Ovary (tissue), 9 donors: ENCODE measurements around the gene MYRF. TPM values are rescaled to one million over a fixed set of nuclear protein-coding genes. Genes with fewer than 3 reads are reported as not detected.
A peak's percentile ranks its signal among the peaks of the same experiment; 100 is the strongest.

Experiments used
- DNase-seq, 5 donors: peaks; one replicate each; pipeline ENCODE4 v3.0.0-alpha.2; 2019 to 2020
- H3K27ac ChIP-seq, 2 donors: fragments of 200-600 bp; one replicate each; pipeline versions ENCODE4 v1.5.1 to v1.8.0; 2019 to 2022
- H3K27me3 ChIP-seq: fragments of 200-600 bp; one replicate; pipeline ENCODE4 v1.8.0; 2022
- H3K36me3 ChIP-seq: fragments of 200-600 bp; sonication (generic); one replicate; pipeline ENCODE4 v1.5.1; 2019
- H3K4me1 ChIP-seq: one replicate; pipeline ENCODE4 v1.8.1; 2013; ENCODE audit warnings: mild to moderate bottlenecking, moderate library complexity; ENCODE audit not compliant: insufficient read depth
- H3K4me3 ChIP-seq: fragments of 200-600 bp; sonication (generic); one replicate; pipeline ENCODE4 v1.5.1; 2017
- H3K9me3 ChIP-seq, 2 donors: fragments of 200-600 bp in 1 of 2; sonication (generic) in 1 of 2; one replicate each; pipeline versions ENCODE4 v1.5.1 to v1.8.1; 2013 to 2019; ENCODE audit warnings: mild to moderate bottlenecking in 1 of 2, moderate library complexity in 1 of 2
- CTCF ChIP-seq, 3 donors: fragments of 450-650 bp in 2 of 3; fragments of 200-600 bp in 1 of 3; IDR thresholded peaks; one replicate each; pipeline versions ENCODE4 v1.5.1 to v1.8.0; 2016 to 2022; ENCODE audit warnings: antibody characterized with exemption in 3 of 3, mild to moderate bottlenecking in 1 of 3
- EP300 ChIP-seq: sonication (generic); formaldehyde crosslinking; IDR thresholded peaks from one replicate; pipeline ENCODE4 v1.6.1; 2017; ENCODE audit warnings: antibody characterized with exemption
- POLR2A ChIP-seq: fragments of 450-650 bp; IDR thresholded peaks from one replicate; pipeline ENCODE4 v1.6.1; 2017; ENCODE audit warnings: antibody characterized with exemption, mild to moderate bottlenecking, moderate library complexity
- WGBS, 3 donors: extraction: QIAGEN DNeasy Blood & Tissue Kit in 1 of 3; methylation state at CpG; one replicate each; pipeline versions ENCODE4 v1.1.5 to v1.1.7; 2013 to 2017; 5-methylcytosine and 5-hydroxymethylcytosine counted together
- intact Hi-C, 4 donors: fragments of 100-400 bp; cut with DNase I; formaldehyde crosslinking; loops; one replicate each; pipeline versions ENCODE4 v1.11.0 to v1.15.1; 2022 to 2023
- polyA plus RNA-seq, 2 donors: library from polyadenylated mRNA; stranded (reverse); fragments of 200-250 nt in 1 of 2; fragments of 350-450 nt in 1 of 2; fragmentation: Illumina TruSeq in 1 of 2; extraction: RNeasy Lipid Tissue Mini Kit (QIAGEN cat#74804) in 1 of 2; gene quantifications; one replicate each; pipeline ENCODE4 v1.2.3, GENCODE V29; 2013 to 2014
- total RNA-seq, 7 donors: library from RNA; depleted of rRNA in 2 of 7; stranded (reverse); fragments of >200 nt in 2 of 7; fragmentation: NEBNext Ultra II Directional in 3 of 7; extraction: Animal tissue kit (Norgen Biotek cat#: 25700) in 3 of 7; gene quantifications; one replicate each; pipeline versions ENCODE4 v1.1.0 to v1.2.4, GENCODE V29; 2016 to 2023
- donor health status: DM: no; HTN: no; CAD: no; lungs with moderate emphysema.
- donor health status: DM: no; HTN: no; CAD: no.
- donor health status: Bipolar disorder and iron deficiency.
- donor health status: DM: yes; HTN: yes; CAD: no.
- donor health status: DM: no; HTN: no; CAD: no.
- donor health status: DM: yes; HTN: yes; CAD: no.

MYRF gene
- total and polyA plus RNA-seq, 9 donors, result 6.6 to 109 (median 23.3) TPM

GRCh38 chr11:61762223-61762615, 9.8 kb downstream of the MYRF start:
- no peaks in the 10 kb centered on the region for H3K27me3 ChIP-seq
- H3K27ac ChIP-seq, result no peak overlapping the region
- 72 to 90% (median 76%) methylated on average over 10 of the region's 10 CpGs for WGBS, 3 donors
- DNase-seq, result no peak
- no peaks in the 10 kb centered on the region for H3K9me3 ChIP-seq
- TF ChIP-seq EP300, result no peak
- no peak for TF ChIP-seq POLR2A
- TF ChIP-seq CTCF (IDR thresholded peaks at IDR 0.05), result no peak
- H3K4me3 ChIP-seq, result no peak overlapping the region
- intact Hi-C loops, result no loop called here
- H3K36me3 ChIP-seq, result no peaks in the 10 kb centered on the region
- no peaks in the 10 kb centered on the region for H3K4me1 ChIP-seq

- TF ChIP-seq CTCF (IDR thresholded peaks at IDR 0.05) (no peak), POLR2A (no peak), EP300 (no peak)
- Histone ChIP-seq H3K27me3 (no peaks in the 10 kb centered on the region), H3K9me3 (no peaks in the 10 kb centered on the region), H3K36me3 (no peaks in the 10 kb centered on the region), H3K27ac (no peak overlapping the region), H3K4me3 (no peak overlapping the region), H3K4me1 (no peaks in the 10 kb centered on the region)
- WGBS, 3 donors, result 30 to 44% (median 41%) methylated on average over 15 of the region's 15 CpGs
- intact Hi-C loops, result no loop called here
- DNase-seq, result no peak
These were observed 10.4 kb downstream of the MYRF start for GRCh38 chr11:61762798-61763197.

GRCh38 chr11:61763930-61764605, 11.6 kb downstream of the MYRF start:
- H3K4me3 ChIP-seq, result no peak overlapping the region
- no peak for DNase-seq
- TF ChIP-seq EP300, result no peak
- TF ChIP-seq POLR2A, result no peak
- TF ChIP-seq CTCF (IDR thresholded peaks at IDR 0.05), result no peak
- H3K27me3 ChIP-seq, result no peaks in the 10 kb centered on the region
- WGBS, 3 donors, result 73 to 75% (median 73%) methylated on average over 23 of the region's 23 CpGs
- H3K9me3 ChIP-seq, result no peaks in the 10 kb centered on the region
- H3K36me3 ChIP-seq, result no peaks in the 10 kb centered on the region
- H3K4me1 ChIP-seq, result no peaks in the 10 kb centered on the region
- intact Hi-C loops, result no loop called here
- peak overlapping the region; percentile 26 to 59 for H3K27ac ChIP-seq

- no peak overlapping the region for H3K4me3 ChIP-seq
- H3K36me3 ChIP-seq, result no peaks in the 10 kb centered on the region
- intact Hi-C loops, result no loop called here
- peak overlapping the region; percentile 26 to 59 for H3K27ac ChIP-seq
- TF ChIP-seq POLR2A (no peak), EP300 (no peak), CTCF (IDR thresholded peaks at IDR 0.05) (no peak)
- no peaks in the 10 kb centered on the region for H3K9me3 ChIP-seq
- WGBS, 3 donors, result 45 to 48% (median 47%) methylated on average over 22 of the region's 22 CpGs
- H3K27me3 ChIP-seq, result no peaks in the 10 kb centered on the region
- peaks cover 3% of the 10 kb centered on the region for H3K4me1 ChIP-seq
- peak; percentile 74 to 91 (median 80) for DNase-seq
These were observed 12.3 kb downstream of the MYRF start for GRCh38 chr11:61764606-61765260.
